H9 (cell line): Measurements from ENCODE around the gene TPD52L1. TPM values are rescaled to one million over a fixed set of nuclear protein-coding genes. Genes with fewer than 3 reads are reported as not detected.

Experiments
- DNase-seq: peaks from one replicate; pipeline ENCODE4 v3.0.0-alpha.2; 2017
- H2AFZ ChIP-seq: one replicate; pipeline ENCODE4 v1.6.1; 2013; ENCODE audit warnings: mild to moderate bottlenecking, low read length, control low read depth, moderate library complexity
- H2AK5ac ChIP-seq: 2 replicates; pipeline ENCODE4 v1.6.1; 2013; ENCODE audit warnings: low read length, control low read depth, mixed read lengths; ENCODE audit not compliant: insufficient read length
- H2BK120ac ChIP-seq: one replicate; pipeline ENCODE4 v1.6.1; 2013; ENCODE audit warnings: low read depth, mild to moderate bottlenecking, low read length, control low read depth, inconsistent platforms; ENCODE audit not compliant: poor library complexity, severe bottlenecking
- H2BK12ac ChIP-seq: 2 replicates; pipeline ENCODE4 v1.6.1; 2013; ENCODE audit warnings: low read length, control low read depth, mixed read lengths, low read depth; ENCODE audit not compliant: insufficient read length
- H2BK15ac ChIP-seq: 2 replicates; pipeline ENCODE4 v1.6.1; 2013; ENCODE audit warnings: low read depth, low read length, control low read depth
- H2BK20ac ChIP-seq: one replicate; pipeline ENCODE4 v1.6.1; 2013; ENCODE audit warnings: low read depth, mild to moderate bottlenecking, low read length, control low read depth, inconsistent platforms; ENCODE audit not compliant: poor library complexity, severe bottlenecking
- H2BK5ac ChIP-seq: 2 replicates; pipeline ENCODE4 v1.6.1; 2013; ENCODE audit warnings: low read length, control low read depth, mixed read lengths; ENCODE audit not compliant: insufficient read length
- H3K14ac ChIP-seq: 2 replicates; pipeline ENCODE4 v1.6.1; 2013; ENCODE audit warnings: low read length, control low read depth; ENCODE audit not compliant: insufficient read depth
- H3K18ac ChIP-seq: 2 replicates; pipeline ENCODE4 v1.6.1; 2013; ENCODE audit warnings: low read depth, mild to moderate bottlenecking, mixed read lengths, low read length, control low read depth; ENCODE audit not compliant: insufficient read length
- H3K23ac ChIP-seq: 2 replicates; pipeline ENCODE4 v1.6.1; 2013; ENCODE audit warnings: low read length, control low read depth, mixed read lengths, low read depth; ENCODE audit not compliant: insufficient read length
- H3K23me2 ChIP-seq: 2 replicates; pipeline ENCODE4 v1.6.1; 2013; ENCODE audit warnings: low read depth, mild to moderate bottlenecking, mixed read lengths, low read length, control low read depth; ENCODE audit not compliant: insufficient read length, poor library complexity, severe bottlenecking
- H3K27ac ChIP-seq: 2 replicates; pipeline ENCODE4 v1.5.1; 2013; ENCODE audit warnings: low read length, control low read depth, mixed read lengths, low read depth; ENCODE audit not compliant: insufficient read length
- H3K27me3 ChIP-seq: 2 replicates; pipeline ENCODE4 v1.6.1; 2013; ENCODE audit warnings: low read length, control low read depth, inconsistent platforms; ENCODE audit not compliant: insufficient read depth
- H3K4ac ChIP-seq: 2 replicates; pipeline ENCODE4 v1.6.1; 2013; ENCODE audit warnings: low read depth, mild to moderate bottlenecking, control low read depth, inconsistent platforms, low read length, moderate library complexity
- H3K4me1 ChIP-seq: 2 replicates; pipeline ENCODE4 v1.6.1; 2013; ENCODE audit warnings: low read length, control low read depth, inconsistent platforms; ENCODE audit not compliant: insufficient read depth
- H3K4me2 ChIP-seq: 2 replicates; pipeline ENCODE4 v1.6.1; 2013; ENCODE audit warnings: low read length, control low read depth, mixed read lengths; ENCODE audit not compliant: insufficient read length, insufficient read depth
- H3K56ac ChIP-seq: 2 replicates; pipeline ENCODE4 v1.6.1; 2013; ENCODE audit warnings: low read depth, mild to moderate bottlenecking, mixed read lengths, low read length, control low read depth; ENCODE audit not compliant: insufficient read length
- H3K79me1 ChIP-seq: 2 replicates; pipeline ENCODE4 v1.6.1; 2013; ENCODE audit warnings: low read depth, mild to moderate bottlenecking, moderate library complexity, low read length, control low read depth, inconsistent platforms; ENCODE audit not compliant: insufficient read depth, poor library complexity, severe bottlenecking
- H3K79me2 ChIP-seq: 2 replicates; pipeline ENCODE4 v1.6.1; 2013; ENCODE audit warnings: low read length, control low read depth, inconsistent platforms; ENCODE audit not compliant: insufficient read depth
- H3K9ac ChIP-seq: 2 replicates; pipeline ENCODE4 v1.6.1; 2013; ENCODE audit warnings: low read length, control low read depth, mixed read lengths; ENCODE audit not compliant: insufficient read length; ENCODE audit errors: extremely low read depth
- H3K9me3 ChIP-seq: one replicate; pipeline ENCODE4 v1.6.1; 2013; ENCODE audit warnings: low read depth, low read length, inconsistent platforms; ENCODE audit not compliant: control insufficient read depth
- H3T11ph ChIP-seq: one replicate; pipeline ENCODE4 v1.6.1; 2013; ENCODE audit warnings: mild to moderate bottlenecking, low read length, control low read depth, inconsistent platforms
- H4K20me1 ChIP-seq: one replicate; pipeline ENCODE4 v1.6.1; 2013; ENCODE audit not compliant: control insufficient read depth, insufficient read length, insufficient read depth
- H4K5ac ChIP-seq: 2 replicates; pipeline ENCODE4 v1.6.1; 2013; ENCODE audit warnings: low read depth, mild to moderate bottlenecking, mixed read lengths, low read length, control low read depth; ENCODE audit not compliant: insufficient read length
- H4K8ac ChIP-seq: replicated peaks from 2 replicates; pipeline ENCODE4 v1.6.1; 2013; ENCODE audit warnings: low read length, control low read depth, mixed read lengths, low read depth; ENCODE audit not compliant: insufficient read length
- H4K91ac ChIP-seq: 2 replicates; pipeline ENCODE4 v1.6.1; 2013; ENCODE audit warnings: low read depth, mild to moderate bottlenecking, moderate library complexity, mixed read lengths, low read length, control low read depth; ENCODE audit not compliant: insufficient read length
- H3K27ac Mint-ChIP-seq, 3 experiments: 2 replicates in 2 of 3; 3 replicates in 1 of 3; pipeline ENCODE4 v1.8.0; 2020 to 2021; ENCODE audit warnings: mixed read lengths in 3 of 3, mild to moderate bottlenecking in 1 of 3, moderate library complexity in 1 of 3
- H3K27me3 Mint-ChIP-seq: 2 replicates; pipeline ENCODE4 v1.8.0; 2021; ENCODE audit warnings: low read depth, mild to moderate bottlenecking, moderate library complexity, mixed read lengths
- H3K36me3 Mint-ChIP-seq, 3 experiments: 2 replicates in 2 of 3; 3 replicates in 1 of 3; pipeline ENCODE4 v1.8.0; 2020 to 2021; ENCODE audit warnings: low read depth in 3 of 3, mixed read lengths in 3 of 3; ENCODE audit not compliant: insufficient read depth in 1 of 3
- H3K4me1 Mint-ChIP-seq, 2 experiments: 2 replicates each; pipeline ENCODE4 v1.8.0; 2020; ENCODE audit warnings: mixed read lengths in 2 of 2
- H3K4me3 Mint-ChIP-seq, 2 experiments: 2 replicates in 1 of 2; 3 replicates in 1 of 2; pipeline ENCODE4 v1.8.0; 2020 to 2021; ENCODE audit warnings: mild to moderate bottlenecking in 2 of 2, mixed read lengths in 2 of 2, moderate library complexity in 1 of 2
- H3K9me3 Mint-ChIP-seq, 2 experiments: 2 replicates in 1 of 2; 3 replicates in 1 of 2; pipeline ENCODE4 v1.8.0; 2020; ENCODE audit warnings: mild to moderate bottlenecking in 2 of 2, mixed read lengths in 2 of 2, moderate library complexity in 1 of 2
- CTCF ChIP-seq: fragments of 200-600 bp; sonication (generic); conservative IDR thresholded peaks from 3 replicates; pipeline ENCODE4 v1.8.0; 2021; ENCODE audit warnings: antibody characterized with exemption, mild to moderate bottlenecking
- WGBS: extraction: QIAGEN DNeasy Blood & Tissue Kit; methylation state at CpG from one replicate; pipeline ENCODE4 v1.1.7; 2013; ENCODE audit warnings: missing lambda C conversion rate, low lambda C conversion rate, mixed read lengths; ENCODE audit not compliant: insufficient read length; ENCODE audit errors: extremely low coverage; 5-methylcytosine and 5-hydroxymethylcytosine counted together
- total RNA-seq: library from RNA; stranded (reverse); gene quantifications from 2 replicates; pipeline ENCODE4 v1.2.1, GENCODE V29; 2021

The TPD52L1 gene
- total RNA-seq, 1 experiment from 2014 or later = 6.6 TPM

- no peak overlapping the region for H2BK20ac ChIP-seq
- no peak overlapping the region for H3K56ac ChIP-seq
- no peak overlapping the region for H3K4me2 ChIP-seq
- no CpG with 5 or more reads among the region's 6 CpGs for WGBS
- H3K27me3 Mint-ChIP-seq = peaks cover 21% of the 10 kb centered on the region
- H4K8ac ChIP-seq = no peak overlapping the region
- H2AK5ac ChIP-seq = no peak overlapping the region
- no peaks in the 10 kb centered on the region for H3K23me2 ChIP-seq
- no peaks in the 10 kb centered on the region for H3K9me3 ChIP-seq
- no peak overlapping the region for H2BK5ac ChIP-seq
- no peaks in the 10 kb centered on the region for H3K79me2 ChIP-seq
- no peak overlapping the region for H2BK15ac ChIP-seq
- H3K79me1 ChIP-seq = no peaks in the 10 kb centered on the region
- H3K27ac ChIP-seq = no peak overlapping the region
- peaks cover 0 to 4% (median 0%) of the 10 kb centered on the region in 3 experiments; a peak in 1 of 7 replicates for H3K36me3 Mint-ChIP-seq
- H3K4ac ChIP-seq = no peak overlapping the region
- peaks cover 2% of the 10 kb centered on the region in 2 experiments; a peak in 2 of 4 replicates for H3K4me1 Mint-ChIP-seq
- no peak for DNase-seq
- 0 out of 2 replicates have a peak, but pooled peaks cover 2% of the 10 kb centered on the region for H3K4me1 ChIP-seq
- H3K14ac ChIP-seq = no peak overlapping the region
- no peaks in the 10 kb centered on the region for H4K20me1 ChIP-seq
- no peak overlapping the region for H3K9ac ChIP-seq
- no peak overlapping the region for H2BK12ac ChIP-seq
- H3K23ac ChIP-seq = no peak overlapping the region
- H3T11ph ChIP-seq = no peak overlapping the region
- no peaks in the 10 kb centered on the region for H3K27me3 ChIP-seq
- H3K27ac Mint-ChIP-seq = no peak overlapping the region
- no peak overlapping the region for H3K18ac ChIP-seq
- no peak overlapping the region for H4K5ac ChIP-seq
- H2AFZ ChIP-seq = no peak overlapping the region
- H3K9me3 Mint-ChIP-seq = peaks cover 0 to 4% of the 10 kb centered on the region in 2 experiments; a peak in 2 of 5 replicates
- no peak overlapping the region for H4K91ac ChIP-seq
- TF ChIP-seq CTCF = no peak
- no peak overlapping the region for H2BK120ac ChIP-seq
- H3K4me3 Mint-ChIP-seq = no peak overlapping the region
These were observed 153.7 kb downstream of the TPD52L1 start for GRCh38 chr6:125307150-125307838.
